ENCODE measurements around the gene ACTL6A.

ACTL6A gene

GRCh38 chr3:179533274-179533673 lies 29.5 kb upstream of the ACTL6A start:
- no peak overlapping the region for H3K4me3 ChIP-seq (ENCODE audit: control insufficient read depth, low read depth, low read length)
- DNase-seq (ENCODE audit: low read depth): no peak
- TF ChIP-seq CTCF (conservative IDR thresholded peaks at IDR 0.05; ENCODE audit: control insufficient read depth, insufficient read depth, low read depth, low read length): no peak

GRCh38 chr3:179536256-179536655 lies 26.5 kb upstream of the ACTL6A start:
- no peak overlapping the region for H3K4me3 ChIP-seq (ENCODE audit: control insufficient read depth, low read depth, low read length)
- TF ChIP-seq CTCF (conservative IDR thresholded peaks at IDR 0.05; ENCODE audit: control insufficient read depth, insufficient read depth, low read depth, low read length): no peak
- no peak for DNase-seq (ENCODE audit: low read depth)

GRCh38 chr3:179541094-179541493 lies 21.6 kb upstream of the ACTL6A start:
- no peak overlapping the region for H3K4me3 ChIP-seq (ENCODE audit: control insufficient read depth, low read depth, low read length)
- no peak for DNase-seq (ENCODE audit: low read depth)
- TF ChIP-seq CTCF (conservative IDR thresholded peaks at IDR 0.05; ENCODE audit: control insufficient read depth, insufficient read depth, low read depth, low read length): no peak

- DNase-seq (ENCODE audit: low read depth): no peak
- TF ChIP-seq CTCF (conservative IDR thresholded peaks at IDR 0.05; ENCODE audit: control insufficient read depth, insufficient read depth, low read depth, low read length): no peak
Measured at GRCh38 chr3:179541596-179541995, 21.1 kb upstream of the ACTL6A start.

GRCh38 chr3:179542375-179542774 lies 20.4 kb upstream of the ACTL6A start:
- TF ChIP-seq CTCF (conservative IDR thresholded peaks at IDR 0.05; ENCODE audit: control insufficient read depth, insufficient read depth, low read depth, low read length): no peak
- no peak overlapping the region for H3K4me3 ChIP-seq (ENCODE audit: control insufficient read depth, low read depth, low read length)
- no peak for DNase-seq (ENCODE audit: low read depth)

More at GRCh38 chr3:179541596-179541995, 21.1 kb upstream of the ACTL6A start:
- H3K4me3 ChIP-seq (ENCODE audit: control insufficient read depth, low read depth, low read length): no peak overlapping the region

- H3K4me3 ChIP-seq (ENCODE audit: control insufficient read depth, low read depth, low read length): no peak overlapping the region
- DNase-seq (ENCODE audit: low read depth): peak; percentile 93
- no peak for TF ChIP-seq CTCF (conservative IDR thresholded peaks at IDR 0.05; ENCODE audit: control insufficient read depth, insufficient read depth, low read depth, low read length)
Measured at GRCh38 chr3:179544981-179545645, 17.6 kb upstream of the ACTL6A start.

Measured in fibroblast of mammary gland (primary cell).